Measurements from ENCODE around the gene AGL.
"Not testable (repeated sequence)": the region's sequence is repeated elsewhere in the genome, so short reads cannot be mapped to it uniquely, and the experiment has no call there.

Gene AGL

GRCh38 chr1:99943223-99943794 lies 93.1 kb downstream of the AGL start:
- H3K4me1 ChIP-seq (ENCODE audit: insufficient read depth, low read length) = no peaks in the 10 kb centered on the region; the same call in 1 of the 2 replicates
- no peak overlapping the region for H3K9ac ChIP-seq (ENCODE audit: low read depth, low read length)
- no peaks in the 10 kb centered on the region; the same call in 1 of the 2 replicates for H3K9me3 ChIP-seq (ENCODE audit: control insufficient read depth, insufficient read depth, low read length)
- no peaks in the 10 kb centered on the region for H3K36me3 ChIP-seq (ENCODE audit: insufficient read depth, low read length)

- Histone ChIP-seq H3K9ac (ENCODE audit: low read depth, low read length) (no peak overlapping the region), H3K4me1 (ENCODE audit: insufficient read depth, low read length) (no peaks in the 10 kb centered on the region; the same call in 1 of the 2 replicates), H3K36me3 (ENCODE audit: insufficient read depth, low read length) (no peaks in the 10 kb centered on the region), H3K9me3 (ENCODE audit: control insufficient read depth, insufficient read depth, low read length) (no peaks in the 10 kb centered on the region; the same call in 1 of the 2 replicates)
These were observed 94.0 kb downstream of the AGL start for GRCh38 chr1:99944192-99944591.

DNA sequence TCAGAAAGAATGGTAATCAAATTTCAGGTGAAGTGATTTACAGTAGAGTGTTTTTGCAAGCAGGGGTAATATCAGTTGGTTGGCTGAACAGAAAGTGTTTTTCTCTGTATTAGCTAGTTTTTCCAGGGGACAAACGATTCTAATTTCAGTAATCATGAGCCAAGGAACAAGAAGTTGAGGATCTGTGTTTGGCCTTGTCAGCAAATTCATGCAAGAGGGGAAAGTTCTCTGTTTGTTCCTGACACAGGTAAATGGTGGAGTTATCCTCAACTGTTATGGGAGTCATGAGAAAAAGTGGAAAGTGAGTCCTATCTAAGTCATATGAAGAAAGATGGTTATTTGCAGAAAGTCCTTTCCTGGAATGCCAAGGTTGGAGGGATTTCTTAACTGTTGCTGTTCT lies 95.0 kb downstream of the AGL start:
- no peaks in the 10 kb centered on the region; the same call in 1 of the 2 replicates for H3K9me3 ChIP-seq (ENCODE audit: control insufficient read depth, insufficient read depth, low read length)
- no peaks in the 10 kb centered on the region; the same call in 1 of the 2 replicates for H3K4me1 ChIP-seq (ENCODE audit: insufficient read depth, low read length)
- H3K36me3 ChIP-seq (ENCODE audit: insufficient read depth, low read length) = no peaks in the 10 kb centered on the region
- no peak overlapping the region for H3K9ac ChIP-seq (ENCODE audit: low read depth, low read length)

DNA sequence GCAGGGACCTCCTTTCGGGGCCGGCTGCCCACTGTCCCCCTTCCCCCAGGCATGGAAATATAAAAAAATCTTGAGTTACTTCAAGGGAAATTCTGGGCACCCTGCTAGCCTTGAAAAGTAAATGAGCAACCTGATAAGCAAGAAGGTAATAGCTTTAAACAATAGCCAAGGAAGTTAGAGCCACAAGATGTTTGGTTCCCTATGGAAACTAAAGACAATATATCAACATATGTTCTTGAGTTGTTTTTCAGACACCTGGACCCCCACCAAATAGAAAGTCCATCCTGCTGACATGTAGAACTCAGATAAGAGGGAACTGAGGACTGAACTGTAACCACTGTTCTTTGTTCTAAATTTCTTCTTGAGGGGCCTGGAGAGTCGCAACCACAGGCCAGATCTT lies 100.3 kb downstream of the AGL start:
- H3K9me3 ChIP-seq (ENCODE audit: control insufficient read depth, insufficient read depth, low read length) = no peaks in the 10 kb centered on the region
- no peaks in the 10 kb centered on the region for H3K36me3 ChIP-seq (ENCODE audit: insufficient read depth, low read length)
- no peak overlapping the region for H3K9ac ChIP-seq (ENCODE audit: low read depth, low read length)
- H3K4me1 ChIP-seq (ENCODE audit: insufficient read depth, low read length) = no peaks in the 10 kb centered on the region

GRCh38 chr1:99952522-99952921 lies 102.4 kb downstream of the AGL start:
- no peaks in the 10 kb centered on the region for H3K4me1 ChIP-seq (ENCODE audit: insufficient read depth, low read length)
- H3K9ac ChIP-seq (ENCODE audit: low read depth, low read length) = no peak overlapping the region
- H3K36me3 ChIP-seq (ENCODE audit: insufficient read depth, low read length) = no peaks in the 10 kb centered on the region
- H3K9me3 ChIP-seq (ENCODE audit: control insufficient read depth, insufficient read depth, low read length) = no peaks in the 10 kb centered on the region; the same call in 1 of the 2 replicates

- Histone ChIP-seq H3K4me1 (ENCODE audit: insufficient read depth, low read length) (peaks cover 8% of the 10 kb centered on the region; the same call in 1 of the 2 replicates), H3K9me3 (ENCODE audit: control insufficient read depth, insufficient read depth, low read length) (no peaks in the 10 kb centered on the region; the same call in 1 of the 2 replicates), H3K9ac (ENCODE audit: low read depth, low read length) (no peak overlapping the region), H3K36me3 (ENCODE audit: insufficient read depth, low read length) (no peaks in the 10 kb centered on the region)
These were observed 105.2 kb downstream of the AGL start for GRCh38 chr1:99955375-99955774.

DNA sequence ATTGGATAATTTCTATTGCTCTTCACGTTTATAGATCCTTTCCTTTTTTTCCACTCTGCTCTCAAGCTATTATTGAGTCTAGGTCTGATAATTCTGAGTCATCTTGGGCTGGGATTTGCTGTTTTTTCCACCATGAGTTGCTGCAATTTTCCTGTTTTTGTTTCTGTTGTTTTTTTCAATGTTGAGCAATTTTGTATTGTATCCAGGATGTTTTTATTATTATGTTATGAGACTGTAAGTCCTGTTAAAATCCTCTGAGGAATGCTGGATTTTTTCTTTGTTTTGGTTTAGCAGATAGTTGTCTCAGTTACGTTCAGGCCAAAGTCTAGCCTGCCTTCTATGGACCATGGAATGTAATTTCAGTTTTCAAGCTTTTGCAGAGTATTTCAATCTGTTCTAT lies 106.6 kb downstream of the AGL start:
- Histone ChIP-seq H3K4me1 (ENCODE audit: insufficient read depth, low read length) (peaks cover 8% of the 10 kb centered on the region; the same call in 1 of the 2 replicates), H3K9ac (ENCODE audit: low read depth, low read length) (no peak overlapping the region), H3K36me3 (ENCODE audit: insufficient read depth, low read length) (no peaks in the 10 kb centered on the region), H3K9me3 (ENCODE audit: control insufficient read depth, insufficient read depth, low read length) (no peaks in the 10 kb centered on the region; the same call in 1 of the 2 replicates)

DNA sequence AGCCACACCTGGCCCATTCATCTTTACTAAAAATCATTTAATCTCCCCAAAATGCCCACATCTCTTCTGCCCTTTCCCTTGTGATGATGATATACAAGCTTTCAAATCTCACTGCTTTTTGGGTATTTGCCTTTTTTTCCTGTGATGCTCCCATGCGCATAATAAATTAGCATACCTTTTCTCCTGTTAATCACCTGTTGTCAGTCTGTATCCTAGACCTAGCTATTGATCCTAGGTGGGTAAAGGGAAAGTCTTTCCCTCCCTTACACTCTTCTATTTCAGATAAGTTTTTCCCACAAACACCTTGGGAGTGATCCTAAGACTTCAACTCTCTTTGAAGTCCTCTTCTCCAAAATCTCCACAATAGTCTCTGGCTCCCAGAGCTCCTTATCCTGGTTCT lies 107.7 kb downstream of the AGL start:
- Histone ChIP-seq H3K9ac (ENCODE audit: low read depth, low read length) (no peak overlapping the region), H3K9me3 (ENCODE audit: control insufficient read depth, insufficient read depth, low read length) (no peaks in the 10 kb centered on the region; the same call in 1 of the 2 replicates), H3K36me3 (ENCODE audit: insufficient read depth, low read length) (no peaks in the 10 kb centered on the region), H3K4me1 (ENCODE audit: insufficient read depth, low read length) (peaks cover 8% of the 10 kb centered on the region; the same call in 1 of the 2 replicates)

GRCh38 chr1:99959189-99959705 lies 109.1 kb downstream of the AGL start:
- not testable (repeated sequence) for H3K4me1 ChIP-seq (ENCODE audit: insufficient read depth, low read length); H3K36me3 ChIP-seq (ENCODE audit: insufficient read depth, low read length); H3K9ac ChIP-seq (ENCODE audit: low read depth, low read length); H3K9me3 ChIP-seq (ENCODE audit: control insufficient read depth, insufficient read depth, low read length)

DNA sequence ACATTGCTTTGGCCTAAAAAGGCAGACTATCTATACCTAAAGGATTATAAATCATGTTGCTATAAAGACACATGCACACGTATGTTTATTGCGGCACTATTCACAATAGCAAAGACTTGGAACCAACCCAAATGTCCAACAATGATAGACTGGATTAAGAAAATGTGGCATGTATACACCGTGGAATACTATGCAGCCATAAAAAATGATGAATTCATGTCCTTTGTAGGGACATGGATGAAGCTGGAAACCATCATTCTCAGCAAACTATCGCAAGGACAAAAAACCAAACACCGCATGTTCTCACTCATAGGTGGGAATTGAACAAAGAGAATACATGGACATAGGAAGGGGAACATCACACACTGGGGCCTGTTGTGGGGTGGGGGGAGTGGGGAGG lies 110.1 kb downstream of the AGL start:
- H3K36me3 ChIP-seq (ENCODE audit: insufficient read depth, low read length); H3K9me3 ChIP-seq (ENCODE audit: control insufficient read depth, insufficient read depth, low read length); H3K9ac ChIP-seq (ENCODE audit: low read depth, low read length); H3K4me1 ChIP-seq (ENCODE audit: insufficient read depth, low read length): not testable (repeated sequence)

GRCh38 chr1:99963041-99963795 lies 113.1 kb downstream of the AGL start:
- Histone ChIP-seq H3K36me3 (ENCODE audit: insufficient read depth, low read length) (no peaks in the 10 kb centered on the region), H3K9me3 (ENCODE audit: control insufficient read depth, insufficient read depth, low read length) (no peaks in the 10 kb centered on the region), H3K4me1 (ENCODE audit: insufficient read depth, low read length) (peaks cover 3% of the 10 kb centered on the region; the same call in 1 of the 2 replicates), H3K9ac (ENCODE audit: low read depth, low read length) (no peak overlapping the region)

DNA sequence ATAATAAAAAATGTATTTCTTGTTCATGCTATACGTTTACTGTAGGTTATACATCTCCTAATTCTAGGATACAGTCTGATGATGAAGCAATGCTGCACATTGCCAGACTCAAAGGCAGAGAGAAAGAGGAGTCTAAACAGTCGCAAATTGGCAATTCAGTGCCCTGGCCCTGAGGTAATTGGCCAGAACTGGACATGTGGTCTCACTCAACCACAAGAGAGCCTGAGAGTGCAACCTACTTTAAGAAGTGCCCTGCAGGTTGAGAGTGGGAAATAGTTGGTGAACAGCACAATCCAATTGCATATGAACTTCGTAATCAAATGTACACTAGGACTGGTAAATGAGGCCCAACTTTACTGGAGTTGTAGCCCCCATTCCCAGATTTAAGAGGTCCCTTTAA lies 114.6 kb downstream of the AGL start:
- Histone ChIP-seq H3K4me1 (ENCODE audit: insufficient read depth, low read length) (no peaks in the 10 kb centered on the region), H3K9me3 (ENCODE audit: control insufficient read depth, insufficient read depth, low read length) (no peaks in the 10 kb centered on the region), H3K36me3 (ENCODE audit: insufficient read depth, low read length) (no peaks in the 10 kb centered on the region), H3K9ac (ENCODE audit: low read depth, low read length) (no peak overlapping the region)

GRCh38 chr1:99965646-99966375 lies 115.7 kb downstream of the AGL start:
- no peaks in the 10 kb centered on the region for H3K9me3 ChIP-seq (ENCODE audit: control insufficient read depth, insufficient read depth, low read length)
- H3K4me1 ChIP-seq (ENCODE audit: insufficient read depth, low read length) = no peaks in the 10 kb centered on the region
- no peak overlapping the region for H3K9ac ChIP-seq (ENCODE audit: low read depth, low read length)
- H3K36me3 ChIP-seq (ENCODE audit: insufficient read depth, low read length) = no peaks in the 10 kb centered on the region

- H3K4me1 ChIP-seq (ENCODE audit: insufficient read depth, low read length) = no peaks in the 10 kb centered on the region
- H3K36me3 ChIP-seq (ENCODE audit: insufficient read depth, low read length) = no peaks in the 10 kb centered on the region
- H3K9ac ChIP-seq (ENCODE audit: low read depth, low read length) = no peak overlapping the region
- H3K9me3 ChIP-seq (ENCODE audit: control insufficient read depth, insufficient read depth, low read length) = no peaks in the 10 kb centered on the region
These were observed 118.1 kb downstream of the AGL start for GRCh38 chr1:99968214-99968613.
